ENCODE measurements around the gene C17orf114.

The C17orf114 gene

GRCh38 chr17:4789951-4790704 is 12.0 kb downstream of the C17orf114 start (continued):
- TF ChIP-seq ZNF512B (CRISPR knock-in tag; IDR thresholded peaks at IDR 0.05; ENCODE audit: borderline replicate concordance) (no peak), ZFAT (CRISPR knock-in tag; conservative IDR thresholded peaks at IDR 0.05) (no peak), KLF13 (CRISPR knock-in tag; IDR thresholded peaks at IDR 0.05) (no peak), TAF15 (IDR thresholded peaks at IDR 0.05; ENCODE audit: low read depth, low read length, poor library complexity, severe bottlenecking) (no peak), ZNF225 (CRISPR knock-in tag; IDR thresholded peaks at IDR 0.05) (peak; percentile 67), PHF5A (CRISPR knock-in tag; IDR thresholded peaks at IDR 0.05; ENCODE audit: low read depth, unreplicated experiment) (no peak), SOX6 (IDR thresholded peaks at IDR 0.05) (no peak), SOX6 (CRISPR knock-in tag; IDR thresholded peaks at IDR 0.05) (no peak), ZNF558 (CRISPR knock-in tag; IDR thresholded peaks at IDR 0.05; ENCODE audit: borderline replicate concordance) (peak; percentile 65; the same call in 1 of the 2 replicates), ZFP36L1 (CRISPR knock-in tag; IDR thresholded peaks at IDR 0.05) (no peak), ZNF263 (CRISPR knock-in tag; IDR thresholded peaks at IDR 0.05) (peak; percentile 59; the same call in 1 of the 2 replicates), ZNF572 (CRISPR knock-in tag; IDR thresholded peaks at IDR 0.05) (no peak), SETDB1 (CRISPR knock-in tag; IDR thresholded peaks at IDR 0.05; ENCODE audit: borderline replicate concordance) (no peak), ZNF350 (CRISPR knock-in tag; IDR thresholded peaks at IDR 0.05; ENCODE audit: borderline replicate concordance, low read depth) (no peak), ZNF605 (CRISPR knock-in tag; IDR thresholded peaks at IDR 0.05) (no peak), FOXK1 (CRISPR knock-in tag; IDR thresholded peaks at IDR 0.05; ENCODE audit: borderline replicate concordance, low read depth) (no peak), ZNF589 (CRISPR knock-in tag; conservative IDR thresholded peaks at IDR 0.05) (peak; percentile 95), HHEX (CRISPR knock-in tag; IDR thresholded peaks at IDR 0.05) (no peak), SOX5 (CRISPR knock-in tag; IDR thresholded peaks at IDR 0.05; ENCODE audit: borderline replicate concordance) (0 out of 2 replicates have a peak, but pooled peaks have one; percentile 8), RFX1 (IDR thresholded peaks at IDR 0.05) (no peak), ZMYM3 (CRISPR knock-in tag; IDR thresholded peaks at IDR 0.05) (no peak), SP140L (CRISPR knock-in tag; IDR thresholded peaks at IDR 0.05; ENCODE audit: borderline replicate concordance) (no peak), HNRNPK (IDR thresholded peaks at IDR 0.05; ENCODE audit: low read depth, low read length, poor library complexity, severe bottlenecking) (peak; percentile 81), RXRA (CRISPR knock-in tag; IDR thresholded peaks at IDR 0.05) (no peak), ZNF232 (CRISPR knock-in tag; IDR thresholded peaks at IDR 0.05; ENCODE audit: borderline replicate concordance) (no peak), HNF1B (CRISPR knock-in tag; IDR thresholded peaks at IDR 0.05) (no peak), ZBTB37 (CRISPR knock-in tag; IDR thresholded peaks at IDR 0.05) (no peak)
